ENCODE data around the gene IGFBP3.

Gene IGFBP3

GRCh38 chr7:45898222-45898621, 22.9 kb downstream of the IGFBP3 start:
- DNase-seq (ENCODE audit: extremely low spot score), result no peak
- CTCF ChIA-PET, result interaction anchor here (0.8 kb wide), 1 partner anchor 25 kb away, joined by 3 read pairs; no protein-coding TSS in a partner anchor
- no peak for TF ChIP-seq CTCF (IDR thresholded peaks at IDR 0.05; ENCODE audit: control extremely low read depth, extremely low read depth, low read depth, missing control alignments)
- POLR2A ChIA-PET, result no interaction called here

DNA sequence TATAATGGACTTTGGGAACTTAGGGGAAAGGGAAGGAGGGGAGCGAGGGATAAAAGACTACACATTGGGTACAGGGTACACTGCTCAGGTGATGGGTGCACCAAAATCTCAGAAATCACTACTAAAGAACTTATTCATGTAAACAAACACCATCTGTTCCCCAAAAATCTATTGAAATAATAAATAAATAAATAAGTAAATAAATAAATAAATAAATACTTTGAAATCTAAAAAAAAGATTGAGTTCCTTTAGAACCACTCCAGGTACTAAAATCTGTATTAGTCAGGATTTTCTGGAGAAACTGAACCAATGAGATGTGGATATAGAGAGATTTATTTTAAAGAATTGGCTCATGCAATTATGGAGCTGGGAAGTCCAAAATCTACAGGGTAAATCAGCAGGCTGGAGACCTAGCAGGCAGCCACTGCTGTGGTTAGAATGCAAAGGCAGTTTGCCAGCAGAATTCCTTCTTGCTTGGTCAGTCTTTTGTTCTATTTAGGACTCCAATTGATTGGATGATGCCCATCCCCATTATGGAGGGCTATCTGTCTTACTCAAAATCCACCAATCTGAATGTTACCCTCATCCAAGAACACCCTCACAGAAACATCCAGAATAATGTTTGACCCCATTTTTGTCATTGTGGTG, 23.9 kb downstream of the IGFBP3 start:
- CTCF ChIA-PET, result no interaction called here

DNA sequence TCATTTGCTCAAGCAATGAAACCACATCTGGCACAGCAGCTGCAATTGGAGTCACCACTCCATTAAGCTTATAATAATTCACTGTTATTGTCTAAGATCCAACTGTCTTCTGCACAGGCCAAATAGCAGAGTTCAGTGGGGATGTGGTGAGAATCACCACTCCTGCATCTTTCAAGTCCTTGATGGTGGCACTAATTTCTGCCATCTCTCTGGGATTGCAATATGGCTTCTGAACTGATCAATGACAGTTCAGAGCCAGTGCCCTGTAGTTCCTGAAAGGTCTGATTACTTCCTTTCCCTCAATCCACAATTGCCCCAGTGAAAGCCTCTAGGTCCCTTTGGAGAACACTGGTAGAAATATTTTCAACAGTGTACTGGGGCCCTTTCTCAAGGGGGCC, 26.4 kb downstream of the IGFBP3 start:
- POLR2A ChIA-PET, result no interaction called here
- no peak for TF ChIP-seq CTCF (IDR thresholded peaks at IDR 0.05; ENCODE audit: control extremely low read depth, extremely low read depth, low read depth, missing control alignments)
- CTCF ChIA-PET, result interaction anchor here (2.1 kb wide), 1 partner anchor 23 kb away, joined by 6 read pairs; no protein-coding TSS in a partner anchor
- DNase-seq (ENCODE audit: extremely low spot score), result no peak

More for the DNA sequence above, 23.9 kb downstream of the IGFBP3 start:
- no peak for TF ChIP-seq CTCF (IDR thresholded peaks at IDR 0.05; ENCODE audit: control extremely low read depth, extremely low read depth, low read depth, missing control alignments)
- no peak for DNase-seq (ENCODE audit: extremely low spot score)
- POLR2A ChIA-PET, result no interaction called here

DNA sequence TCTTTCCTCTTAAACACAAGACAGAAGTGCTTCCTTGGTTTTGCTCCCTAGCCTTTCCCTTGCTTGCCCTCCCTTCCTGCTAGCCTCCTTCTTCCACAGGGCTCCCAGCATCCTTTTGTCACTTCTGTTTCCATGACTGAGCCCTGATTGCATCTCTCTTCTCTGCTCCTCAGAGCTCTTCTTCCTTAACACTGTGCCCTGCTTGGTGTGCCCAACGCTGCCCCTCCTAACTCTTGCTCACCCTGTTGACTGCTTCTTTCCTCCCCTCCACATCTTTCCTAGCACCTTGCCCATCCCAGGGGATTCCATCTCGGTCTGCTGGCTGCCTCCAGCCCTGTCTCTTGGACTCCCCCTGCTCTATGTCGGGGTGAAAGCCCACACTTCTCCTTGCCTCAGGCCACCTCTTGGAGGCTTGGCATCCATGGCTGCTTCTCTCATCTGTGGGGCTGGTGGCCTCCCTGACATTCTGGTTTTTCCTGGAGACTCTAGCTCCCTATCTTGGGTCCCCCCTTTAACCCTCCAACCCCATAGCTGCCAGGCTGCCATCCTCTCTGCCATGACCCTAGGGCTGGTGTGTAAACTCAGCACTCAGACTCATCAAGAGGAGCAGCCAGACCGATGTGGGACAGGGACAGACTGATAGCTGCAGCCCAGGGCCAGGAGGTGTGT, 26.9 kb downstream of the IGFBP3 start:
- no peak for DNase-seq (ENCODE audit: extremely low spot score)
- POLR2A ChIA-PET, result no interaction called here
- CTCF ChIA-PET, result interaction anchor here (2.0 to 2.1 kb wide), 2 partner anchors 8 to 23 kb away, joined by 6 read pairs; no protein-coding TSS in a partner anchor
- no peak for TF ChIP-seq CTCF (IDR thresholded peaks at IDR 0.05; ENCODE audit: control extremely low read depth, extremely low read depth, low read depth, missing control alignments)

GRCh38 chr7:45893374-45893995, 27.6 kb downstream of the IGFBP3 start:
- POLR2A ChIA-PET, result no interaction called here
- CTCF ChIA-PET, result interaction anchor here (2.0 to 2.1 kb wide), 2 partner anchors 9 to 24 kb away, joined by 6 read pairs; no protein-coding TSS in a partner anchor
- TF ChIP-seq CTCF (IDR thresholded peaks at IDR 0.05; ENCODE audit: control extremely low read depth, extremely low read depth, low read depth, missing control alignments), result no peak
- DNase-seq (ENCODE audit: extremely low spot score), result no peak

DNA sequence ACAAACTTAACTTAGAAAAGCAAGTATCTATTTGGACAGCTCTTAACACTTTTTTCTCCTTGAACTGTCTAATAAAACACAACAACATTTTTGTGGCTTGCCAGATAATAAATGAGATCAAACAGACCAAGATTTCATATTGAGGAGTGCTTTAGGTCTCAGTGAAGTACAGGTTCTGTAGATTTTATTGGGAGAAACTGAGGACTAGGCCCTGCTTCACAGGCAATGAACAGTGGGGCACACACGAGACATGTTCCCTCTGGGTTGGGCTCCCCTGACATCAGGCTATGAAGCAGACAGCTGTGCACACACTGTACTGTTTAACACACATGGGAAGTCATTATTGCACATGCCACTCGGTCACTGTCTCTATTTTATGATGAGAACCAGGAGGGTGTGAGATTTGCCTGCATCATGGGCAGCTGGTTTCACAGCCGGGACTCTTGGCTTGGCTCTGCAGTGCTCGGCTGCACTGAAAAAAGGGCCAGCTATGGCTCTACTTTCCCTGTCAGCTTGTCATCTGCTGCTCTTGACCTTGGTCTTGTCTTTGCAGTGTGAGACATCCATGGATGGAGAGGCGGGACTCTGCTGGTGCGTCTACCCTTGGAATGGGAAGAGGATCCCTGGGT, 28.6 kb downstream of the IGFBP3 start:
- no peak for DNase-seq (ENCODE audit: extremely low spot score)
- TF ChIP-seq CTCF (IDR thresholded peaks at IDR 0.05; ENCODE audit: control extremely low read depth, extremely low read depth, low read depth, missing control alignments), result no peak
- POLR2A ChIA-PET, result no interaction called here
- CTCF ChIA-PET, result interaction anchor here (0.9 to 2.1 kb wide), 4 partner anchors 10 to 1374 kb away, joined by 3 to 6 read pairs (median 4); no protein-coding TSS in a partner anchor
